Endodermal cell (in vitro differentiated cells): ENCODE data around the gene HBQ1. TPM values are rescaled to one million over a fixed set of nuclear protein-coding genes. Genes with fewer than 3 reads are reported as not detected.
"Not testable (repeated sequence)": the region's sequence is repeated elsewhere in the genome, so short reads cannot be mapped to it uniquely, and the experiment has no call there.

Experiments used
- DNase-seq: peaks from one replicate; pipeline ENCODE4 v3.0.0-alpha.2; 2017
- H3K27ac ChIP-seq: 2 replicates; pipeline ENCODE4 v1.5.1; 2013; ENCODE audit warnings: mild to moderate bottlenecking, low read depth, low read length, moderate library complexity
- H3K27me3 ChIP-seq: 2 replicates; pipeline ENCODE4 v1.6.1; 2013; ENCODE audit warnings: mild to moderate bottlenecking, low read length, moderate library complexity; ENCODE audit not compliant: insufficient read depth, control insufficient read depth, poor library complexity, severe bottlenecking
- H3K36me3 ChIP-seq: 2 replicates; pipeline ENCODE4 v1.7.0; 2013; ENCODE audit warnings: mild to moderate bottlenecking, low read length, moderate library complexity; ENCODE audit not compliant: control insufficient read depth, insufficient read depth
- H3K4me1 ChIP-seq: one replicate; pipeline ENCODE4 v1.7.0; 2013; ENCODE audit warnings: low read length; ENCODE audit not compliant: control insufficient read depth, insufficient read depth
- H3K4me3 ChIP-seq: 2 replicates; pipeline ENCODE4 v1.5.1; 2013; ENCODE audit warnings: mild to moderate bottlenecking, low read length, moderate library complexity
- H3K9ac ChIP-seq: 2 replicates; pipeline ENCODE4 v1.6.1; 2013; ENCODE audit warnings: mild to moderate bottlenecking, low read length, moderate library complexity; ENCODE audit not compliant: poor library complexity, severe bottlenecking; ENCODE audit errors: extremely low read depth
- H3K9me3 ChIP-seq: 2 replicates; pipeline ENCODE4 v1.6.1; 2013; ENCODE audit warnings: mild to moderate bottlenecking, low read length, moderate library complexity; ENCODE audit not compliant: control insufficient read depth
- H3K27ac Mint-ChIP-seq: 2 replicates; pipeline ENCODE4 v1.8.0; 2020; ENCODE audit warnings: mixed read lengths
- H3K27me3 Mint-ChIP-seq: 2 replicates; pipeline ENCODE4 v1.8.0; 2021; ENCODE audit warnings: mild to moderate bottlenecking, mixed read lengths; ENCODE audit not compliant: insufficient read depth
- H3K36me3 Mint-ChIP-seq: 2 replicates; pipeline ENCODE4 v1.8.0; 2020; ENCODE audit warnings: low read depth, mixed read lengths
- H3K4me1 Mint-ChIP-seq: 2 replicates; pipeline ENCODE4 v1.8.0; 2020; ENCODE audit warnings: mixed read lengths
- H3K4me3 Mint-ChIP-seq: 2 replicates; pipeline ENCODE4 v1.8.0; 2020; ENCODE audit warnings: mild to moderate bottlenecking, moderate library complexity, mixed read lengths
- H3K9me3 Mint-ChIP-seq: 2 replicates; pipeline ENCODE4 v1.8.0; 2020; ENCODE audit warnings: mild to moderate bottlenecking, mixed read lengths
- CTCF ChIP-seq: fragments of 200-600 bp; sonication (generic); conservative IDR thresholded peaks from 2 replicates; pipeline ENCODE4 v1.5.0; 2021; ENCODE audit warnings: antibody characterized with exemption, mild to moderate bottlenecking
- WGBS, 2 experiments: methylation state at CpG; one replicate each; pipeline versions ENCODE4 v1.1.5 to v1.1.7; 2013; ENCODE audit warnings: missing lambda C conversion rate in 2 of 2, mixed read lengths in 1 of 2; ENCODE audit not compliant: insufficient coverage in 1 of 2, insufficient read length in 1 of 2; 5-methylcytosine and 5-hydroxymethylcytosine counted together
- total RNA-seq, 2 donors: library from RNA; stranded (reverse); fragmentation: NEBNext Ultra II Directional in 1 of 2; extraction: Animal tissue kit (Norgen Biotek cat#: 25700) in 1 of 2; gene quantifications; 2 replicates in 1 of 2; 3 replicates in 1 of 2; pipeline ENCODE4 v1.2.1, GENCODE V29; 2021

HBQ1 gene
- total RNA-seq, 2 donors from 2014 or later: 1.2 to 1.3 TPM

GRCh38 chr16:154217-155030 lies 25.8 kb upstream of the HBQ1 start:
- no peak overlapping the region for H3K27ac Mint-ChIP-seq
- no peak overlapping the region for H3K9ac ChIP-seq

GRCh38 chr16:155031-155398 lies 25.2 kb upstream of the HBQ1 start:
- H3K9me3 Mint-ChIP-seq: peaks cover 2% of the 10 kb centered on the region
- no peak for DNase-seq
- no peaks in the 10 kb centered on the region for H3K36me3 ChIP-seq
- peak overlapping the region; percentile 73 for H3K4me3 ChIP-seq
- H3K27ac Mint-ChIP-seq: no peak overlapping the region
- H3K4me1 Mint-ChIP-seq: peaks cover 5% of the 10 kb centered on the region
- peaks cover 76% of the 10 kb centered on the region for H3K27me3 Mint-ChIP-seq
- peaks cover 80% of the 10 kb centered on the region for H3K27me3 ChIP-seq
- no peaks in the 10 kb centered on the region for H3K36me3 Mint-ChIP-seq
- WGBS, 2 experiments: 79 to 95% methylated on average over 5 to 7 of the region's 7 CpGs
- H3K4me3 Mint-ChIP-seq: peak overlapping the region; percentile 57
- no peaks in the 10 kb centered on the region for H3K4me1 ChIP-seq
- H3K27ac ChIP-seq: no peak overlapping the region
- no peak overlapping the region for H3K9ac ChIP-seq
- no peak for TF ChIP-seq CTCF
- no peaks in the 10 kb centered on the region for H3K9me3 ChIP-seq

More at GRCh38 chr16:154217-155030, 25.8 kb upstream of the HBQ1 start:
- Histone ChIP-seq H3K9me3 (no peaks in the 10 kb centered on the region), H3K4me3 (peak overlapping the region; percentile 73), H3K27me3 (peaks cover 83% of the 10 kb centered on the region), H3K4me1 (no peaks in the 10 kb centered on the region), H3K27ac (no peak overlapping the region), H3K36me3 (no peaks in the 10 kb centered on the region)
- Mint-ChIP-seq H3K9me3 (peaks cover 2% of the 10 kb centered on the region), H3K27me3 (peaks cover 79% of the 10 kb centered on the region), H3K4me3 (peak overlapping the region; percentile 57), H3K4me1 (peaks cover 5% of the 10 kb centered on the region), H3K36me3 (no peaks in the 10 kb centered on the region)
- TF ChIP-seq CTCF: no peak
- WGBS, 2 experiments: 4 to 7% methylated on average over 17 to 53 of the region's 59 CpGs
- DNase-seq: peak; percentile 78

- WGBS, 2 experiments: 30 to 66% methylated on average over 4 to 6 of the region's 6 CpGs
- Mint-ChIP-seq H3K9me3 (peaks cover 2% of the 10 kb centered on the region), H3K27me3 (peaks cover 66% of the 10 kb centered on the region), H3K4me3 (no peak overlapping the region), H3K4me1 (peaks cover 5% of the 10 kb centered on the region), H3K36me3 (no peaks in the 10 kb centered on the region), H3K27ac (no peak overlapping the region)
- no peaks in the 10 kb centered on the region for H3K9me3 ChIP-seq
- DNase-seq: peak; percentile 44
- no peak overlapping the region for H3K4me3 ChIP-seq
- H3K36me3 ChIP-seq: no peaks in the 10 kb centered on the region
- H3K27me3 ChIP-seq: peaks cover 85% of the 10 kb centered on the region
- no peak for TF ChIP-seq CTCF
- no peak overlapping the region for H3K9ac ChIP-seq
- no peak overlapping the region for H3K27ac ChIP-seq
- H3K4me1 ChIP-seq: no peaks in the 10 kb centered on the region
Measured at GRCh38 chr16:159136-159849, 21.0 kb upstream of the HBQ1 start.

- 80% methylated on average over 16 of the region's 20 CpGs; no CpG with 5 or more reads in 1 of the 2 experiments for WGBS, 2 experiments
Measured at GRCh38 chr16:160242-160641, 20.0 kb upstream of the HBQ1 start.

More at GRCh38 chr16:160242-160641, 20.0 kb upstream of the HBQ1 start:
- not testable (repeated sequence) for H3K9ac ChIP-seq, H3K9me3 Mint-ChIP-seq, H3K4me3 ChIP-seq, H3K27ac Mint-ChIP-seq, H3K4me1 Mint-ChIP-seq, H3K4me1 ChIP-seq, H3K4me3 Mint-ChIP-seq, H3K9me3 ChIP-seq, DNase-seq, H3K36me3 ChIP-seq, H3K36me3 Mint-ChIP-seq, H3K27ac ChIP-seq
- peaks cover 79% of the 10 kb centered on the region for H3K27me3 ChIP-seq
- peaks cover 60% of the 10 kb centered on the region for H3K27me3 Mint-ChIP-seq
